K562 (cell line): ENCODE measurements around the gene TEX22. TPM values are rescaled to one million over a fixed set of nuclear protein-coding genes. Genes with fewer than 3 reads are reported as not detected.

Experiments
- ATF1 ChIP-seq, 2 experiments: fragments of 450-650 bp in 1 of 2; IDR thresholded peaks; 2 replicates each; pipeline ENCODE4 v1.6.1; 2016; ENCODE audit warnings: missing compliant biosample characterization in 1 of 2, missing genetic modification characterization in 1 of 2
- CTCF ChIP-seq, 3 experiments: IDR thresholded peaks in 2 of 3; conservative IDR thresholded peaks in 1 of 3; 2 replicates each; pipeline ENCODE4 v1.5.1; 2011 to 2012; ENCODE audit warnings: low read length in 3 of 3, mild to moderate bottlenecking in 3 of 3, control low read depth in 2 of 3, improper control_type of control experiment in 1 of 3, inconsistent platforms in 1 of 3, low read depth in 1 of 3, mixed read lengths in 1 of 3, moderate library complexity in 1 of 3; ENCODE audit not compliant: insufficient read depth in 2 of 3
- EWSR1 ChIP-seq: fragments of 450-650 bp; IDR thresholded peaks from 2 replicates; pipeline ENCODE4 v1.6.1; 2018; ENCODE audit warnings: borderline replicate concordance, mild to moderate bottlenecking, low read depth, moderate library complexity; ENCODE audit not compliant: partially characterized antibody
- FOSL1 ChIP-seq: fragments of 200-800 bp; sonication (Bioruptor generic); conservative IDR thresholded peaks from 2 replicates; pipeline ENCODE4 v1.6.1; 2016; ENCODE audit warnings: missing genetic modification characterization, missing compliant biosample characterization
- MEF2D ChIP-seq: conservative IDR thresholded peaks from 2 replicates; pipeline ENCODE4 v1.6.1; 2016; ENCODE audit warnings: low read depth, missing genetic modification characterization, missing compliant biosample characterization
- PATZ1 ChIP-seq: fragments of 250-450 bp; sonication (Bioruptor Pico); IDR thresholded peaks from 2 replicates; pipeline ENCODE4 v1.5.0; 2020; ENCODE audit warnings: mild to moderate bottlenecking, borderline replicate concordance
- POLR2G ChIP-seq: fragments of 200-400 bp; formaldehyde crosslinking; IDR thresholded peaks from 2 replicates; pipeline ENCODE4 v1.6.1; 2017; ENCODE audit warnings: low read depth, mild to moderate bottlenecking, antibody characterized with exemption, low read length, moderate library complexity
- PREB ChIP-seq: sonication (generic); formaldehyde crosslinking; IDR thresholded peaks from 2 replicates; pipeline ENCODE4 v1.8.1; 2023; ENCODE audit warnings: mild to moderate bottlenecking, missing genetic modification reagents
- PTTG1 ChIP-seq: fragments of 450-650 bp; IDR thresholded peaks from 2 replicates; pipeline ENCODE4 v1.6.1; 2016; ENCODE audit warnings: low read depth, mild to moderate bottlenecking, missing genetic modification characterization, missing compliant biosample characterization
- RBM15 ChIP-seq: fragments of 200-400 bp; formaldehyde crosslinking; IDR thresholded peaks from 2 replicates; pipeline ENCODE4 v1.6.1; 2018; ENCODE audit warnings: mild to moderate bottlenecking, low read length, moderate library complexity; ENCODE audit not compliant: insufficient read depth
- SMARCA4 ChIP-seq: fragments of 450-650 bp; IDR thresholded peaks from 2 replicates; pipeline ENCODE4 v1.6.1; 2016
- SMARCC2 ChIP-seq: fragments of 450-650 bp; IDR thresholded peaks from 2 replicates; pipeline ENCODE4 v1.6.1; 2017; ENCODE audit warnings: antibody characterized with exemption, moderate library complexity, mild to moderate bottlenecking, low read depth
- TCF7L2 ChIP-seq: fragments of 150-350 bp; IDR thresholded peaks from 2 replicates; pipeline ENCODE4 v1.6.1; 2016; ENCODE audit warnings: low read depth, mild to moderate bottlenecking, low read length, moderate library complexity
- THAP7 ChIP-seq: fragments of 250-450 bp; sonication (Bioruptor Pico); IDR thresholded peaks from 2 replicates; pipeline ENCODE4 v1.5.0; 2021
- ZNF282 ChIP-seq: sonication (generic); formaldehyde crosslinking; IDR thresholded peaks from 2 replicates; pipeline ENCODE4 v1.8.1; 2023; ENCODE audit warnings: missing genetic modification reagents
- ZNF324 ChIP-seq: fragments of 250-450 bp; sonication (Bioruptor Pico); IDR thresholded peaks from 2 replicates; pipeline ENCODE4 v1.4.0; 2020; ENCODE audit warnings: mild to moderate bottlenecking
- ZNF507 ChIP-seq: conservative IDR thresholded peaks from 2 replicates; pipeline ENCODE4 v1.6.1; 2017; ENCODE audit warnings: missing genetic modification characterization, missing compliant biosample characterization
- ZNF707 ChIP-seq: fragments of 250-450 bp; sonication (Bioruptor Pico); conservative IDR thresholded peaks from 2 replicates; pipeline ENCODE4 v1.8.0; 2022; ENCODE audit warnings: inconsistent platforms, mild to moderate bottlenecking, moderate library complexity
- polyA plus RNA-seq, 8 experiments: library from polyadenylated mRNA; depleted of rRNA in 4 of 8; stranded (reverse) in 5 of 8; unstranded in 3 of 8; fragments of >200 nt; fragmentation: Nextera tagmentation in 2 of 8; fragmentation: Illumina TruSeq in 1 of 8; extraction: Ambion mirVana in 2 of 8; extraction: Trizol in 1 of 8; gene quantifications; 2 replicates each; pipeline versions ENCODE4 v1.2.1 to v1.2.3, GENCODE V29; 2011 to 2014; ENCODE audit warnings: inconsistent platforms in 1 of 8, missing spikeins in 1 of 8
- total RNA-seq, 7 experiments: library from RNA; depleted of rRNA in 6 of 7; stranded (reverse); fragments of >200 nt in 6 of 7; fragmentation: Illumina TruSeq in 2 of 7; extraction: Trizol in 2 of 7; gene quantifications; 2 replicates each; pipeline versions ENCODE4 v1.2.1 to v1.2.3, GENCODE V29; 2011 to 2021; ENCODE audit warnings: low replicate concordance in 1 of 7

Gene TEX22
- total and polyA plus RNA-seq, 9 of the 15 experiments (the other 6 are each of a cell fraction or from before 2014, with no cell fraction given) = 0.04 to 1.7 (median 0.23) TPM; not detected in 2

- TF ChIP-seq THAP7 (CRISPR knock-in tag) (no peak), PREB (no peak), ZNF507 (no peak), PATZ1 (CRISPR knock-in tag) (no peak), MEF2D (tag) (no peak), POLR2G (no peak), ZNF707 (CRISPR knock-in tag) (no peak), ZNF282 (CRISPR knock-in tag) (no peak), CTCF (IDR thresholded peaks at IDR 0.05 in 2 of 3, conservative IDR thresholded peaks at IDR 0.05 in 1 of 3; ENCODE audit: insufficient read depth in 2 of 3, low read depth in 1 of 3, low read length in 3 of 3) (peak; percentile 82 to 90 (median 84)), SMARCA4 (no peak), PTTG1 (tag) (no peak), ATF1 (CRISPR knock-in tag; IDR thresholded peaks at IDR 0.05) (no peak), ATF1 (tag; IDR thresholded peaks at IDR 0.05) (peak; percentile 37; the same call in 1 of the 2 replicates), RBM15 (no peak), EWSR1 (no peak), ZNF324 (CRISPR knock-in tag) (no peak), FOSL1 (tag) (no peak), TCF7L2 (no peak), SMARCC2 (no peak)
These were observed 46.2 kb upstream of the TEX22 start (continued) for GRCh38 chr14:105351920-105352851.
